Putamen (tissue), 1 donor: ENCODE measurements around the gene MAP3K14.
A peak's percentile ranks its signal among the peaks of the same experiment; 100 is the strongest.

Experiments
- DNase-seq: peaks from one replicate; pipeline ENCODE4 v3.0.0-alpha.2; 2016; ENCODE audit warnings: low spot score

Gene MAP3K14

GRCh38 chr17:45223539-45224528, 93.0 kb downstream of the MAP3K14 start:
- no peak for DNase-seq

- DNase-seq: no peak
Measured at GRCh38 chr17:45222996-45223538, 93.8 kb downstream of the MAP3K14 start.

- no peak for DNase-seq
Measured at GRCh38 chr17:45222289-45222995, 94.4 kb downstream of the MAP3K14 start.

- DNase-seq: no peak
Measured at GRCh38 chr17:45222014-45222288, 94.9 kb downstream of the MAP3K14 start.

- no peak for DNase-seq
Measured at GRCh38 chr17:45221081-45222013, 95.5 kb downstream of the MAP3K14 start, which contains the start of gene FMNL1. Gene FMNL1 (plus strand): TSS chr17:45221885. CDS start chr17:45222125, 240 bp downstream.

GRCh38 chr17:45220079-45220478, 96.7 kb downstream of the MAP3K14 start:
- no peak for DNase-seq

- peak; percentile 65 for DNase-seq
Measured at GRCh38 chr17:45218895-45219661, 97.7 kb downstream of the MAP3K14 start.
